8988T (cell line): Measurements from ENCODE around the gene ACKR2.
"Not testable (repeated sequence)": the region's sequence is repeated elsewhere in the genome, so short reads cannot be mapped to it uniquely, and the experiment has no call there.

ENCODE experiments used
- DNase-seq: peaks from one replicate; pipeline ENCODE4 v3.0.0; 2011

Gene ACKR2

DNA sequence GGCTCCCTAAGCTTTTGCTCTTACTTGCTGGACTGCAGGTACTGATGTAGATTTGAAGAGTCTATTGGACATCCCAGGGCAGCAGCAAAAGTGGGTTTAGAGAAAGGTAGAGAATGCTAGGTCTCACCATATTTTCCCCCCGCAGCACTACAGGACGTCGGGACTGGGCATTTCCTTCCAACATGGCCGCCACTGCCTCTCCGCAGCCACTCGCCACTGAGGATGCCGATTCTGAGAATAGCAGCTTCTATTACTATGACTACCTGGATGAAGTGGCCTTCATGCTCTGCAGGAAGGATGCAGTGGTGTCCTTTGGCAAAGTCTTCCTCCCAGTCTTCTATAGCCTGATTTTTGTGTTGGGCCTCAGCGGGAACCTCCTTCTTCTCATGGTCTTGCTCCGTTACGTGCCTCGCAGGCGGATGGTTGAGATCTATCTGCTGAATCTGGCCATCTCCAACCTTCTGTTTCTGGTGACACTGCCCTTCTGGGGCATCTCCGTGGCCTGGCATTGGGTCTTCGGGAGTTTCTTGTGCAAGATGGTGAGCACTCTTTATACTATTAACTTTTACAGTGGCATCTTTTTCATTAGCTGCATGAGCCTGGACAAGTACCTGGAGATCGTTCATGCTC, 55.2 kb downstream of the ACKR2 start:
- DNase-seq: no peak

DNA sequence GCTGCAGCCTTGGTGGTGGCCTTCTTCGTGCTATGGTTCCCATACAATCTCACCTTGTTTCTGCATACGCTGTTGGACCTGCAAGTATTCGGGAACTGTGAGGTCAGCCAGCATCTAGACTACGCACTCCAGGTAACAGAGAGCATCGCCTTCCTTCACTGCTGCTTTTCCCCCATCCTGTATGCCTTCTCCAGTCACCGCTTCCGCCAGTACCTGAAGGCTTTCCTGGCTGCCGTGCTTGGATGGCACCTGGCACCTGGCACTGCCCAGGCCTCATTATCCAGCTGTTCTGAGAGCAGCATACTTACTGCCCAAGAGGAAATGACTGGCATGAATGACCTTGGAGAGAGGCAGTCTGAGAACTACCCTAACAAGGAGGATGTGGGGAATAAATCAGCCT, 56.0 kb downstream of the ACKR2 start:
- no peak for DNase-seq

DNA sequence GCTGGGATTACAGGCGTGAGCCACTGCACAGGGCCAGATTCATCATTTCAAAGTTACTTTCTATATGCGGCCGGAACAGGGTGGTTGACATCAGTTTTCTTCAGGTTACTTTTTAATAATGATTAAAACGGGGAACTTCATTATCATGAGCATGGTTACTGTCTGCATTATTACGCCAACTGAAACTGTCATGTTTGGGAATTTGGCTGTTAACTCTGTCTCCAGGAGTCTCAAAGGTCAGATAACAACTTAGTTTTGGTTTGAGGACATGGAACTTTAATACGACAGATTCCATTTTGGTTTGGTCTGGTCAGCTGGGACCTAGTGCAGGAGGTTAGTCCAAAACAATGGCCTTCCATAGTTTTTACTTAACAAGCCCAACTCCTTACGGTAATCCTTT, 57.9 kb downstream of the ACKR2 start:
- DNase-seq: no peak

DNA sequence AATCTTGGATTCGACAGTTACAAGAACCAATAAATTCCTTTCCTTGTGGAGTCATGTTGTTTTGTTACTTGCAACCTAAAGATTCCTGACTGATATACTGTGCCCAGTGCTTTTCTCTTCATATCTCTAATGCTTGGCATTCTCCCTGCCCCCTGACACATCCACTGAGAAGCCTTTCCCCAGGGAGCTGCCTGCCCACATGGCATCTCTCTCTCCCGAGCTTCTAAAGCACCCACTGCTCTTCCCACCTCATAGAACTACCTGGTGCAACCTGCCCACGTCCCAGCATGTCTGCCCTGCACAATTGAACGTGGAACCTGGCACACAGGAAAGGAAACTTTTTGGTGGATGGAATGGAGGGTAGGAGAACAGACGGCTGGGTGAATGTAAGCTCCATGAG, 59.6 kb downstream of the ACKR2 start:
- DNase-seq: no peak

DNA sequence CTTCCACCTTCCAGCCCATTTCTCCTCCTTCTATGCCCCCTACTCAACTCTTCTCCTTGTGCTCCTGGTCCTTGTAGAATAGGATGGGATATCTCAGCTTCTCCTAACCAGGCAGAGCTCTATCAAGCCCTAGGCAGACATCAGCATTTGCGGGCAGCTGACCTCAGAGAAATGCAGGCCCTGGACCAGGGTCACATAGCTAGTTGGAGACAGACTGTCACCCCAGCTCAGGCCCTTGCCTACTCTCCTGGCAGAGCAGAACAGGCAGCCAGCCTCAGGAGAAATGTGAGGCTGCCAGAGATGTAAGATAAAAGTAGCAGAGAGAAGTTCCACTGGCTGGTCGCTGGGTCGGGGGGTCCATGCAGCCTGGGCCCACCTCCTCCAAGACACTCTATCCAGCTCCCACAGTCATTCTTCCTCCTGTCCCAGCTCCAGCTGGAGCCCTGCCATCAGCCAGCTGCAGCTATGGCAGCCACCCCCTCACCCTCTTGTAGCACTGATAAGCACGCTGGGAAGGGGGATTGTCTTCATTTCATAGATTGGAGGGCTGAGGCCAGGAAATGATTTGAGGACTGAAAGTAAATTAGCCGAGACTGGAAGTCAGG, 62.4 kb downstream of the ACKR2 start:
- DNase-seq: no peak

DNA sequence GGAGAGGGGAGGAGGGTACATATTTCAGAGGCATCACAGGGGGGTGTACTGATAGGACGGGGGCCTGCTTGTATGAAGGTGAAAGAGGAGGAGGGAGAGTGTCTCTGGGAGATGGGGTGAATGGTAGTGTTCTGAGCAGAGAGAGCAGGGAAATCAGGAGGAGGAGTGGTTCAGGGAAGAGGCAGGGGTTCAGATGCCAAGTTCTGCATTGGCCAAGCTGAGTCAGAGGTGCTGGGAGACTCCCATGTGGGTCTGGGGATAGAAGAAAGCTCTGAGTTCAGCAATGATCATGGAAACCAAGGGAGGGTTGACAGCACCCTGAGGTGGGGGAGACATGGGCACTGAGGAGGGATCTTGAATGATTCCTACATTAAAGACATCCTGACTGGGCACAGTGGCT, 63.5 kb downstream of the ACKR2 start:
- DNase-seq: no peak

DNA sequence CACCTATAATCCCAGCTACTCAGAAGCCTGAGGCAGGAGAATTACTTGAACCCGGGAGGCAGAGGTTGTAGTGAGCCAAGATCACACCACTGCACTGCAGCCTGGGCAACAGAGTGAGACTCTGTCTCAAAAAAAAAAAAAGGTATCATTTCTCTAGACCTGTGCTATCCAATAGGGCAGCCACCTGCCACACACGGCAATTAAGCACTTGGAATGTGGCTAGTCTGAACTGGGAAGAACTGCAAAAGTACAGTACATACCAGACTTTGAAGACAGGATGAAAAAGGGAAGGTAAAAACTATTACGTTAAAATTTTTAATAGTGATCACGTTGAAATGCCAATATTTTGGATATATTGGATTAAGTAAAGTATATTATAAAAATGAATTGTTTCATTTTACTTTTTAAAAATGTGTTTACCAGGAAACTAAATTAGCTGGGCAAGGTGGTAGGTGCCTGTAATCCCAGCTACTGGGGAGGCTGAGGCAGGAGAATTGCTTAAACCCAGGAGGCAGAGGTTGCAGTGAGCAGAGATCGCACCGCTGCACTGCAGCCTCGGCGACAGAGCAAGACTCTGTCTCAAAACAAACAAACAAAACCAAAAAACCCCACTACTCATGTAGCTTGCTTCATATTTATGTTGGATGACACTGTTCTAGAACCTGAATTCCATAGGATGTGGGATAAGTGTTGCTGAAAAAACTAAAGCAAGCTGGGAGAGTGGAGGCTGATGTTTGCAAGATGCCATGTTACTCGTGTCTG, 64.2 kb downstream of the ACKR2 start:
- no peak for DNase-seq

DNA sequence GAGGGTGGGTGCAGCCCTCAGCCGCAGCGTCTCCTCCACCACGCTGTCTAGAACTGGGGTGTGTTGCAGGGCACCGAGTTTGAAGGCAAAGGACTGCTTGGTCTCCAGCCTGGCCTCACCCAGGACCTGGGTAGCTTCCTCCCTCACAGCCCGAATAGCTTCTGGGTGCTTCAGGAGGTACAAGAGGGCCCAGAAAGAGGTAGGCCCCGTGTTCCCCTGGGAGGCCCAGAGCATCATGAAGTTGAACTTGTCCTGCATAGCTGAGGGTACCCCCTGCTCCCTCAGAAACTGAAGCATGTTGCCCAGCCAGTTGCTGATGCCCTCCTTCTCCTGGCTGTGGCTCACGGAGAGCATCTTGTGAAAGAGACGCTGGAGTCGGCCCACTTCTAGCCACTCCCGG, 65.5 kb downstream of the ACKR2 start:
- DNase-seq: no peak

DNA sequence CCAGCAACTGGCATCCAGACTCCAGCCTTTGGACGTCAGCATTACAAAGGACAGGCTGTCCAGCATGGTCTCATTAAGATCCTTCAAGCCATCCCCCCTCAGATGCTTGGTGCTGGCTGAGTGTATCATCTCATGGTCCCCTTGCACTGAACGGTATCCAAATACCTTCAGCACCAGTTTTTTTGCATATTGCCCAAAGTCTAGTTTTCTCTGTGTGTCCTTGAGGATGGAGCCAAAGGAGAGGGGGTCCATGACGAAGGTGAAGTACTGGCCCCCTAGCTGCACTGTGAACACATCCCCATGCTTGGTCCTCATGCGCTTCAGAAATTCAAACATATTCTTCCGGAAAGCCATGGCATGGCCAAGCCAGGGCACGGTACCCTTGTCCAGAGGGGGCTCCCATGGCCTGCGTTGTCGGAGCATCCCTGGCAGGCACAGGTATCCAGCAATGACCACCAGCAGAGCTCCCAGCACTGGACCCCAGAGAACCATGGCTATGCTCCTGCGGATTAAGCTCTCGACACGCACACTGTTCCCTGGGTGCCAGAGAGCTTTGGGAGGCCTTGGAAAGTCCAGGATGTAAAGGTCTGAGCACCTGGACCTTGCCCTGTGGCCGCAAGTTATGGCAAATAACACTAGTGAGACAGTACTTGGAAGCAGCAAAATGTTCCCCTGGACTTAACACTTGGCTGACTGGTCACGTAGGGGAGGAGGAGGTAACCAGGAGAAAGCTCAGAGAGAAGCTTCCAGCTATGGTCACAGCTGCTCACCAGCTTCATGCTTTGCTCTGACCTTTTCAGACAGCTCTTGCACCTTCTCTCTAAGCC, 66.3 kb downstream of the ACKR2 start, which contains the start of gene CYP8B1:
Gene CYP8B1, minus strand, starts transcription at position 555 of the 827 bp plus-strand sequence. Its CDS starts 63 bp downstream, at position 492.
- DNase-seq: no peak

DNA sequence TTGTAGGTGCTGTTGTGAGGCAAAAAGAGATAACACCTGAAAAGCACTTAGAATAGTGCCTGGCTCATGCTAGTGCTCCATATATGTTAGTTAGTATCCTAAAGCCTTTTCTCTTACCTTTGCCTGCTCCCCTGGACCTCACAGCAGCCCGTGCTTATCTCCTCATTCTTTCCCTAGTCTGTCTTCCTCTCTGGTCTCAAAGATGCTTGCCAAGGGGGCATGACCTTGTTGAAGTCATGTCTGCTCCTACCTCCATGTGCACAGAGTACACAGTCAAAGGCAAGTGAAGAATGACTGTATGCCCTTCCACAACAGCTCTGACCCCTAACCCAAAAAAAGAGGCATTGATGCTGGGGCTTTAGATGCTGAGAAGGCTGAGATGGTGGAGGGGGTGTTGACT, 67.2 kb downstream of the ACKR2 start:
- no peak for DNase-seq

DNA sequence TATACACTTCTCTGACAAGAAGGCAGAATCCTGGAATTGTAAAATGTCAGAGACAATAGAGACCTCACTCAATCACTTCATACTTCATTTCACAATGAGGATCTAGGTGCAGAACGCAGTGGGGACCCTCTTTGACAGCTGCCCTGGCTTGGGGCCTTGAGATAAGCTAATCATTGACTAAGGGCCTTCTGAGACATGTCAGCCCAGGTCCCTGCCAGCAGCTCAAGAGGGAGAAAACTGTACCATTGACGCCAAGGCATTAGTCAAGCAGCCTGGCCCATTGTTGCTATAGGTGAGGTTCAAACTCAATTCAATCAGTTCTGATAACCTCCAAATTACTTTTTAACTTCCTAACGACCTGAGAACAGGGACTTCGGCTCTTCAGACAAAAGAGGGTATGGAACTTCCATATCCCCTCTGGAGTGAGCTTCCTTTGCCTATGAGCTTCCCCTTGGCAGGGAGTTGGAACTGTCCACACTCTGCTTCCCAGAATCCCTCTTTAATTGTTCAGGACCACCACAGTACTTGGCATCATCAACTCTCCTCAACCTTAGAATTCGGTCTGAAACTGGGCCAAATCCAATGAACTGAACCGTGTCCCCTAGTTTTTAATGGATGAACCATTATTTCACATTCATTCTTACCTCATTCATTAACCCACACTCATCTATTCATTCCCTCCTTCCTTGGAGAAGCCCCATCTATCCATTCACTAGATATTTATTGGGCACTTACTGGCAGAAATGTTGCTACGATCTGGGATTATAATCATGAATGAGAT, 67.9 kb downstream of the ACKR2 start:
- DNase-seq: no peak

DNA sequence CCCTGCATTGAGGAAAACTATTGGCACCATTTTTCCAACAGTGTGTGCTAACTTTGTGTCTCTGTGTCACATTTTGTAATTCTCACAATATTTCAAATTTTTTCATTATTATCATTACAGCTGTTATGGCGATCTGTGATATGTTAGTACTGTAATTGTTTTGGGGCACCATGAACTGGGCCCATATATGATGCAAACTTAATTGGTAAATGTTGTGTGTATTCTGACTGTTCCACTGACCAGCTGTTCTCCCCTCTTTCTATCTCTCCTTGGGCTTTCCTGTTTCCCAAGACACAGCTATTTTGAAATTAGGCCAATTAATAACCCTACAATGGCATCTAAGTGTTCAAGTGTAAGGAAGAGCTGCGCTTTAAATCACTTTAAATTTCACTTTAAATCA, 68.6 kb downstream of the ACKR2 start:
- no peak for DNase-seq

DNA sequence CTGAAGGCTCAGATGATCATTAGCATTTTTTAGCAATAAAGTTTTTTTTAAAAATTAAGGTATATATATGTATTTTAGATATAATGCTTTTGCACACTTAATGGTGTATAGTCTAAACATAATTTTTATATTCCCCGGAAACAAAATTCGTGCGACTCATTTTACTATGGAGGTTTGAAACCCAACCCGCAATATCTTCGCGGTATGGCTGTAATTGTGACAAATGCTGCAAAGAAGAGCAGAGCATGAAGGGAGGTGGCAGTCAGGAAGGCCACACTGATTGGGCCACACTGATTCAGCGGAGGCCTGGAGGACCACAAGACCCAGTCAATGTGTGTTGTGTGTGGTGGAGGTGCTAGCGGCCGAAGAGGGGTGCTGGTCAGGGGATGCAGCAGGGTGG, 70.9 kb downstream of the ACKR2 start:
- DNase-seq: no peak

DNA sequence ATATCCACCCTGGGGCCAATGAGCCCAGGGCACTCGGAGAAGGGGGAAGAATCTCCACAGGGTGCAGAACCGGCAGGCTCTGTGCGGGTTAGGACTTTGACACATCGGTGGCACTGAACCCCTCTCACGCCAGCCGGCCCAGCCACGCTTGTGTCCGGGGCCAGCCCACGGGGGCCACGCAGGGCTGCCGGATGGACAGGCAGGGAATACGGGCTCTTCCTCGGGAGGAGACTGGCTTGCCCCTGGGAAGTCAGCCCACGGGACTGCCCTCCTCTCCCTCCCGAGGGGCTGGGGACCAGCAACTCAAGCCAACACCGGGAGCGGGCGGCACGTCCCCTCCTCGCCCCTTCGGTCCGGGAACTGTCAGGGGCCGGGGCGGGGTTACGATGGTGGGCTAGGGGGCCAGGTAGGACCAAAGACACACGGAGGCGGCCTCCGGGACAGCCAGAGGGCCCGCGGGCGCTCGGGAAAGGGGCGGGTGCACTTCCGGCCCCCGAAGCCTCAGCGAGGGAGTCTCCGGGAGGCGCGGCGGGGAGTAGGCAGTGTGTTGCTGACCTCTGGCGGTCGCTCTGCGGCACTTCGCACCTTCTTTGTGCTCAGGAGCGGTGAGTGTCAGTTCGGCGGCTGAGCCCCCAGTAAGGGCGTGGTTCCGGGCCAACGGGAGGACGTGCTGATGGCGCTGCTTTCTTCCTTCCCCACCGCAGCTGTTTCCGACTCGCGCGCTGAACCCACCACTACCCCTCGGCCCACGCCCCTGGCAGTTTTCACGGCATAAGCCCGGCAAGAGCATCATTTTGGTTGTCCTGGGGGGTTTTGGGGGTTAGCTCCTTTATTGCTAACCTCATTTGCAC, 71.6 kb downstream of the ACKR2 start:
- DNase-seq: peak; percentile 91

DNA sequence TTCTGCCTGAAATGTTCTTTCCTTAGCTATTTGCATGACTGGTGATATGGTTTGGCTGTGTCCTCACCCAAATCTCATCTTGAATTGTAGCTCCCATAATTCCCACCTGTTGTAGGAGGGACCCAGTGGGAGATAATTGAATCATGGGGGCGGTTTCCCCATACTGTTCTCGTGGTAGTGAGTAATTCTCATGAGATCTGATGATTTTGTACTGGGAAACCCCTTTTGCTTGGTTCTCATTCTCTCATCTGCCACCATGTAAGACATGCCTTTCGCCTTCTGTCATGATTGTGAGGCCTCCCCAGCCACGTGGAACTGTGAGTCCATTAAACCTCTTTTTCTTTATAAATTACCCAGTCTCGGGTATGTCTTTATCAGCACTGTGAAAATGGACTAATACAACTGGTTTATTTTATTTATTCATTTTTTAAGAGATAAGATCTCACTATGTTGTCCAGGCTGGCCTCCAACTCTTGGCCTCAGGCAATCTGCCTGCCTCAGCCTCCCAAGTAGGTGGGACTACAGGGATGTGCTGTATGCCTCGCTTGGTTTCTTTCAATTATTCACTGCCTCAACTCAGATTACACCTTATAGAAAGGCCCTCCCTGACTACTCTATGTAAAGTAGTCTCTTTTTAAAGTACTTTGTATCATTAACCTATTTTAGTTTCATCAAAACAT, 74.1 kb downstream of the ACKR2 start:
- DNase-seq: not testable (repeated sequence)

DNA sequence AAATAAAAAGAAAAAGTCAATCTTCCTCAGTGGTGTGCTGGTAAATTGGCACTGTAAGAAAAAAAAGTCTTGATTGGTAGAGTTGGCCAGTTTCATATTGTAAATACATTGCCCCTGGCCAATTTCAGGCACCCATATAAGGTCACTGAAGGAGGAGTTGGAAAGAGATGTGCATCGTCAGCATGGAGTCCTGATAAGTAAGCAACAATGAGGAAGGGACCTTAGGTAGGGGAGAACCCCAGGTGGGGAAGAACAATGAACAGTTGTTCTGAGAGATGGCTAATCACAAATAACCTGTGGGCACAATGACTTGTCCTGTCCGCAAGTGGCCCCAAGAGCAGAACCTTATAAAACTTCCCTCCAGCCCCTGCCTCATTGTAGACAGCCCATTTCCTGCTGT, 75.1 kb downstream of the ACKR2 start:
- no peak for DNase-seq

DNA sequence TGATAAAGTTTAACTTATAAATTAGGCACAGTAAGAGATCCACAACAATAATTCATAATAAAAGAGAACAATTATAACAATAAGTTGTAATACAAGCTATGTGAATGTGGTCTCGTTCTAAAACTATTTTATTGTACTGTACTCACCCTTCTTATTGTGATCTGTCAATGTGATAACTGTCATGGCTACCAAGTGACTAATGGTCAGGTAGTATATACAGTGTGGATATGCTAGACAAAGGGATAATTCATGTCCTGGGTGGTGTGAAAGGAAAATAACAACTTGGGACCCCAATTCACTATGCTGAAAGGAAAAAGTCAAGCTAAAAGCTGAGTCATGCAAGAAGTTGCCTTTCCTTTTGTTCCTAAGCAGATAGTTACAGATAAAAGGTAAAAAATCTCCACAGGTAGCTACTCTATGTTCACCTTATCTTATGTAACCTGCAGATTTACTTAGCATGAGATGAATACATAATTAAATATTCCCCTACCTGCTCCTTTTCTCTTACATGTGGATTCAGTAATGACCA, 77.1 kb downstream of the ACKR2 start:
- no peak for DNase-seq

DNA sequence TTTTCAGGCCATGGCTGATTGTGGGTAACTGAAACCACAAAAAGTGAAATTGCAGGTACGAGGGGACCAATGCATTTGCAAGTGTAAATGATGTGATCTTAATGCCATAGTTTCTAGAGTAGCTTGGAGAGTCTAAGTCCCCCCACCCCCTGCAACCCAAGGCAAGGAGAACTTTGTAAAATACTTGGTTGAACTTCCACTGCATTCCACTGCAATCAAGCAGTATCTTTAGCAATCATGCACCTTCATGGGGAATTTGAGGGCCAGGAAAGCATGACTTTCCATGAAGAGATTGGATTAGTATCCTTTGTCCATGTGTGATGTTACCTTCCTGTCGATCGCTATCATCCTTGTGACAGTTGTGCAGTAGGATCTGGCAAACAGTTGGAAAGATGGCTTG, 77.8 kb downstream of the ACKR2 start:
- no peak for DNase-seq

DNA sequence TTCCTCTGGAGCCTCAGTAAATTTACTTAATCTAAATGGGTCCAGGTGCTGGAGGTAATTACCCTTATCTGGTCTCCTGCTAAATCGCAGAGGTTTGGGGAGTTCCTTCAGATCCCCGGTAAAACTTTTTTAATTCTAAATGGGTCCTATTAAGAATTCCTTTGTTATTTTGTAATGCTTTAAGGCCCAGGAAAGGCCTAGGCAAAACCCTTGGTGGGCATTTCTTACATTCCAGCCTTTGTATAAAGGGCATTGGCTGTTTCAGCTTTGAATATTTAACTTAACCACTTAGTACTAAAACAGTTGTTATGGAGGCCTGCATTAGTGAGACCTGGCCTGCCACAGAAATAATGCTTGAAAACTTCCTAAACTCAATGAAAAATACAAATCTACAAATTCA, 81.8 kb downstream of the ACKR2 start:
- DNase-seq: no peak

DNA sequence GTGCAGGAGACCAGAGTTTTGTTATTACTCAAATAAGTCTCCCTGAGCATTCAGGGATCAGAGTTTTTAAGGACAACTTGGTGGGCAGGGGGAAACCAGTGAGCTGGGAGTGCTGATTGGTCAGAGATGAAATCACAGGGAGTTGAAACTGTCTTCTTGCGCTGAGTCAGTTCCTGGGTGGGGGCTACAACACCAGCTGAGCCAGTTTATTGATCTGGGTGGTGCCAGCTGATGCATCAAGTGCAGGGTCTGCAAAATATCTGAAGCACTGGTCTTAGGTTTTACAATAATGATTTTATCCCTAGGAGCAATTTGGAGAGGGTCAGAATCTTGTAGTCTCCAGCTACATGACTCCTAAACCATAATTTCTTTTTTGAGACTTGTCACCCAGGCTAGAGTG, 82.9 kb downstream of the ACKR2 start:
- DNase-seq: no peak

DNA sequence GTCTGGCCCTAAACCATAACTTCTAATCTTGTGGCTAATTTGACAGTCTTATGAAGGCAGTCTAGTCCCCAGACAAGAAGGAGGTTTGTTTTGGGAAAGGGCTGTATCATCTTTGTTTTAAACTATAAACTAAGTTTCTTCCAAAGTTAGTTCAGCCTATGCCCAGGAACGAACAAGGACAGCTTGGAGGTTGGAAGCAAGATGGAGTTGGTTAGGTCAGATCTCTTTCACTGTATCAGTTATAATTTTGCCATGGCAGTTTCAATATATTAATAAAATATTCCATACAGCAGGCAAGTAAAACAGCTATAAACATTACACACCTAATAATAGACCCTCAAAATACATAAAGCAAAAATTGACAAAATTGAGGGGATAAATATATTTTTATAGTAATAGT, 83.6 kb downstream of the ACKR2 start:
- no peak for DNase-seq
